Kidney (tissue), 14 donors: ENCODE measurements around the gene PRICKLE2. TPM values are rescaled to one million over a fixed set of nuclear protein-coding genes. Genes with fewer than 3 reads are reported as not detected.

ENCODE experiments used
- DNase-seq, 5 donors: peaks; one replicate each; pipeline ENCODE4 v3.0.0-alpha.2; 2013 to 2020
- FAIRE-seq: peaks from 2 replicates; lab custom pipeline; 2012; peaks lifted over from hg19 to GRCh38; lab: Jason Lieb, UNC
- H3K27ac ChIP-seq, 2 donors: one replicate each; pipeline ENCODE4 v1.7.0; 2013; ENCODE audit warnings: low read depth in 2 of 2, low read length in 2 of 2, inconsistent platforms in 1 of 2
- H3K27me3 ChIP-seq: one replicate; pipeline ENCODE4 v1.7.1; 2013; ENCODE audit warnings: low read length, inconsistent platforms; ENCODE audit not compliant: control insufficient read depth, insufficient read depth
- H3K36me3 ChIP-seq, 3 donors: one replicate each; pipeline versions ENCODE4 v1.7.0 to v1.7.1; 2013; ENCODE audit warnings: low read length in 3 of 3, control low read depth in 1 of 3, inconsistent platforms in 1 of 3; ENCODE audit not compliant: insufficient read depth in 3 of 3, control insufficient read depth in 2 of 3
- H3K4me1 ChIP-seq, 3 donors: one replicate each; pipeline versions ENCODE4 v1.7.0 to v1.7.1; 2013; ENCODE audit warnings: low read length in 3 of 3, inconsistent platforms in 1 of 3, low read depth in 1 of 3; ENCODE audit not compliant: control insufficient read depth in 2 of 3, insufficient read depth in 2 of 3
- H3K4me3 ChIP-seq, 3 donors: one replicate each; pipeline versions ENCODE4 v1.7.0 to v1.8.1; 2013; ENCODE audit warnings: low read length in 3 of 3, control low read depth in 1 of 3, inconsistent platforms in 1 of 3
- H3K9ac ChIP-seq, 3 donors: one replicate each; pipeline versions ENCODE4 v1.7.0 to v1.7.1; 2013; ENCODE audit warnings: low read length in 3 of 3, control low read depth in 1 of 3, inconsistent platforms in 1 of 3
- H3K9me3 ChIP-seq, 3 donors: one replicate each; pipeline versions ENCODE4 v1.7.0 to v1.7.1; 2013; ENCODE audit warnings: low read length in 3 of 3, control low read depth in 1 of 3, inconsistent platforms in 1 of 3; ENCODE audit not compliant: control insufficient read depth in 2 of 3, insufficient read depth in 1 of 3
- CTCF ChIP-seq: IDR thresholded peaks from 3 replicates; pipeline ENCODE4 v1.5.1; 2012; ENCODE audit warnings: mild to moderate bottlenecking, moderate library complexity, borderline replicate concordance; ENCODE audit not compliant: insufficient read depth; ENCODE audit errors: extremely low read depth
- intact Hi-C: fragments of 100-400 bp; cut with DNase I; formaldehyde crosslinking; loops from one replicate; pipeline ENCODE4 v1.11.1; 2022
- polyA plus RNA-seq: library from polyadenylated mRNA; stranded (reverse); fragments of 350-450 nt; fragmentation: Illumina TruSeq; extraction: RNeasy Lipid Tissue Mini Kit (QIAGEN cat#74804); gene quantifications from one replicate; pipeline ENCODE4 v1.2.3, GENCODE V29; 2014; ENCODE audit warnings: low read depth, low replicate concordance; ENCODE audit not compliant: insufficient read depth
- total RNA-seq: library from RNA; stranded (reverse); fragmentation: NEBNext Ultra II Directional; extraction: Animal tissue kit (Norgen Biotek cat#: 25700); gene quantifications from one replicate; pipeline ENCODE4 v1.2.1, GENCODE V29; 2021
- donor health status: control.
- donor health status: control.
- donor health status: control.
- donor health status: control.
- donor health status: control.
- donor health status: DM: yes; HTN: yes; CAD: no.
- donor health status: Normal renal cell carcinoma (clear cell type).

PRICKLE2 gene
- total and polyA plus RNA-seq, 2 donors from 2014 or later: 3.5 to 22.9 TPM

GRCh38 chr3:64053117-64053516 lies 172.1 kb downstream of the PRICKLE2 start:
- no peaks in the 10 kb centered on the region for H3K27me3 ChIP-seq
- no peak overlapping the region for H3K9ac ChIP-seq
- DNase-seq (no peak), FAIRE-seq (no peak)
- no peak for TF ChIP-seq CTCF
- intact Hi-C loops: no loop called here
- H3K36me3 ChIP-seq: no peaks in the 10 kb centered on the region
- no peaks in the 10 kb centered on the region for H3K4me1 ChIP-seq
- no peak overlapping the region for H3K4me3 ChIP-seq
- H3K9me3 ChIP-seq: no peaks in the 10 kb centered on the region
- H3K27ac ChIP-seq: no peak overlapping the region

- no peak for DNase-seq
- H3K9ac ChIP-seq: no peak overlapping the region
- H3K9me3 ChIP-seq: no peaks in the 10 kb centered on the region
- intact Hi-C loops: loop anchor here (10.0 kb wide), 1 partner anchor 415 kb away; no protein-coding TSS in a partner anchor
- no peak for TF ChIP-seq CTCF
- no peaks in the 10 kb centered on the region for H3K4me1 ChIP-seq
- H3K4me3 ChIP-seq: no peak overlapping the region
- H3K27ac ChIP-seq: no peak overlapping the region
- H3K27me3 ChIP-seq: no peaks in the 10 kb centered on the region
- FAIRE-seq: no peak
- H3K36me3 ChIP-seq: no peaks in the 10 kb centered on the region
Observed at GRCh38 chr3:64049832-64050231, 175.4 kb downstream of the PRICKLE2 start.

GRCh38 chr3:64049136-64049535 lies 176.1 kb downstream of the PRICKLE2 start:
- Histone ChIP-seq H3K9me3 (no peaks in the 10 kb centered on the region), H3K9ac (no peak overlapping the region), H3K27ac (no peak overlapping the region), H3K27me3 (no peaks in the 10 kb centered on the region), H3K4me1 (no peaks in the 10 kb centered on the region), H3K36me3 (no peaks in the 10 kb centered on the region), H3K4me3 (no peak overlapping the region)
- DNase-seq: no peak
- no peak for FAIRE-seq
- intact Hi-C loops: loop anchor here (10.0 kb wide), 1 partner anchor 416 kb away; no protein-coding TSS in a partner anchor
- TF ChIP-seq CTCF: no peak

GRCh38 chr3:64048631-64049061 lies 176.6 kb downstream of the PRICKLE2 start:
- Histone ChIP-seq H3K36me3 (no peaks in the 10 kb centered on the region), H3K4me1 (no peaks in the 10 kb centered on the region), H3K9ac (no peak overlapping the region), H3K27ac (no peak overlapping the region), H3K9me3 (no peaks in the 10 kb centered on the region), H3K4me3 (no peak overlapping the region), H3K27me3 (no peaks in the 10 kb centered on the region)
- intact Hi-C loops: loop anchor here (10.0 kb wide), 1 partner anchor 416 kb away; no protein-coding TSS in a partner anchor
- DNase-seq (no peak), FAIRE-seq (no peak)
- no peak for TF ChIP-seq CTCF
